OCI-LY7 (cell line): ENCODE measurements around the gene KCNK15.

Experiments used
- EZH2phosphoT487 ChIP-seq: fragments of 200-600 bp; sonication (generic); IDR thresholded peaks from 2 replicates; pipeline ENCODE4 v1.6.1; 2018; ENCODE audit warnings: low read depth, borderline replicate concordance, mild to moderate bottlenecking, mixed run types, antibody characterized with exemption, low read length, moderate library complexity, mixed read lengths
- TF ChIP-seq, protein P1 (sequence below): fragments of 200-600 bp; sonication (generic); conservative IDR thresholded peaks from 2 replicates; pipeline ENCODE4 v1.5.1; 2014; ENCODE audit warnings: mild to moderate bottlenecking, antibody characterized with exemption, low read length, moderate library complexity, mixed read lengths

DNA sequence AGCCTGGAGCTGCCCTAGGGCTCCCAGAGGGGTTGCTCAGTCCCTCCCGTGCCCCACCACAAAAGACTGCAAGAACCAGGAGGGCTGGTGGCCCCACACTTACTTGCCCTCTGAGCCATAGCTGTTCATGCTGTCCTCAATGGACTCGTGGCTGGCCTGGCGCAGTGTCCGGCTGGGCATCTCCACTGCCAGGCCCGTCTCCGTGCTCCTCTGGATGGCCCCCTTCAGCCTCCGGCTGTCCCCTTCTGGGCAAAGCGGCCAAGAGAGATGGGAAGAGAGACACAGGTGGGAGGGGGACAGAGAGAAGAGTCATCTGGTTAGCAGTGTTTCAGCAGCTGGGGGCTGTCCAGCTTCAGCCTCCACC is 25.5 kb downstream of the KCNK15 start:
- TF ChIP-seq, protein P1, sequence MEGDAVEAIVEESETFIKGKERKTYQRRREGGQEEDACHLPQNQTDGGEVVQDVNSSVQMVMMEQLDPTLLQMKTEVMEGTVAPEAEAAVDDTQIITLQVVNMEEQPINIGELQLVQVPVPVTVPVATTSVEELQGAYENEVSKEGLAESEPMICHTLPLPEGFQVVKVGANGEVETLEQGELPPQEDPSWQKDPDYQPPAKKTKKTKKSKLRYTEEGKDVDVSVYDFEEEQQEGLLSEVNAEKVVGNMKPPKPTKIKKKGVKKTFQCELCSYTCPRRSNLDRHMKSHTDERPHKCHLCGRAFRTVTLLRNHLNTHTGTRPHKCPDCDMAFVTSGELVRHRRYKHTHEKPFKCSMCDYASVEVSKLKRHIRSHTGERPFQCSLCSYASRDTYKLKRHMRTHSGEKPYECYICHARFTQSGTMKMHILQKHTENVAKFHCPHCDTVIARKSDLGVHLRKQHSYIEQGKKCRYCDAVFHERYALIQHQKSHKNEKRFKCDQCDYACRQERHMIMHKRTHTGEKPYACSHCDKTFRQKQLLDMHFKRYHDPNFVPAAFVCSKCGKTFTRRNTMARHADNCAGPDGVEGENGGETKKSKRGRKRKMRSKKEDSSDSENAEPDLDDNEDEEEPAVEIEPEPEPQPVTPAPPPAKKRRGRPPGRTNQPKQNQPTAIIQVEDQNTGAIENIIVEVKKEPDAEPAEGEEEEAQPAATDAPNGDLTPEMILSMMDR, result no peak
- no peak for TF ChIP-seq EZH2phosphoT487
